IPS-18c (cell line): ENCODE results near the gene IARS2.
"Not testable (repeated sequence)": the region's sequence is repeated elsewhere in the genome, so short reads cannot be mapped to it uniquely, and the experiment has no call there.

Source experiments
- H3K4me3 ChIP-seq: 2 replicates; pipeline ENCODE4 v1.7.0; 2013; ENCODE audit warnings: low read depth, mild to moderate bottlenecking, low read length, moderate library complexity; ENCODE audit not compliant: insufficient read depth
- H3K9me3 ChIP-seq: one replicate; pipeline ENCODE4 v1.6.1; 2013; ENCODE audit warnings: mild to moderate bottlenecking, low read length, moderate library complexity; ENCODE audit not compliant: control insufficient read depth, insufficient read depth

Gene IARS2

DNA sequence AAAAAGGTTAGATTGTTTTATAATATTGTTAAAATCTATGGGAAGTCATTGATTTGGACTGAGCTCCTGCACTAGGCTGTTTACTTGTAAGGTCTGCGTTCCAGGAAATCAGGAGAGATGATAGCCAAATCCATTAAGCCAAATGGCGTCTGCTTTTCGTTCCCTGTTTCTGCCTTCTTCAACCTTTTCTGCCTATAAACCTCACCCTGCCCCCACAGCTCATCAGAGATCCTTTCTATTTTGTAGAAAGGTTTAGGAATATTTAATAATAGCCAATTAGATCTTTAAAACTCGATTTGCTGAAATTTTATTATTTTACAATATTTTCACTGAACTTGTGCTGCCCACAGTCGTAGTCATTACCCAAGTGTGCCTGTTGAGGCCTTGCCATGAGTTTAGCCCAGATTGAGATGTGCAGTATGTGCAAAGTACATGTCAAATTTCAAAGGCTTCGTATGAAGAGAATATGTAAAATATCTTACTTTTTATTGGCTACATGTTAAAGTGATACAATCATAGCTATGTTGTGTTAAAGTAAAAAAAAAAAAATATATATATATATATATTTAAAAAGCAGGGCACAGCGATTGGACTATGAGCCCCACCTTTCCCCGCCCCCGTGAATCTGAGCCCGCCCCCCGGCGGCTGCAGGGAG is 444 bp upstream of the IARS2 start:
- H3K4me3 ChIP-seq: no peak overlapping the region
- H3K9me3 ChIP-seq: no peaks in the 10 kb centered on the region

DNA sequence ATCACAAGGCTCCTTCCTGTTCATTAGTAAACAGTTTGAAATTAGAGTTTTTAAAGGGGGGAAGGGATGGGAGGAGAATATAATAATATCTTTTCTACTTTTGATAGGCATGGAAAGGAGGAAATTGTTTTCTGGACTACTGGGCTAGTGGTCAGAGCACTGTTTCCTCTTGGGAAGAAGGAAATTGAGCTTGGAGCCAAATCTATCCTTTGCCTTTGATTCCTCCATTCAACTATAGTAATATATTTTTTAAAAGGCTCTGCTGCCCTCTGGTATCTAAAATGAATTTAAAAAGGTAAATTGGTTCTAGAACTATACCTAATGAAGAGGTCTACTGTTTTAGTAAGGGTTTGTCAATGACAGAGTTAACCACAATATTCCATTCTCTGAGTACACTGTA is 5.9 kb downstream of the IARS2 start:
- H3K4me3 ChIP-seq: no peak overlapping the region
- H3K9me3 ChIP-seq: no peaks in the 10 kb centered on the region

DNA sequence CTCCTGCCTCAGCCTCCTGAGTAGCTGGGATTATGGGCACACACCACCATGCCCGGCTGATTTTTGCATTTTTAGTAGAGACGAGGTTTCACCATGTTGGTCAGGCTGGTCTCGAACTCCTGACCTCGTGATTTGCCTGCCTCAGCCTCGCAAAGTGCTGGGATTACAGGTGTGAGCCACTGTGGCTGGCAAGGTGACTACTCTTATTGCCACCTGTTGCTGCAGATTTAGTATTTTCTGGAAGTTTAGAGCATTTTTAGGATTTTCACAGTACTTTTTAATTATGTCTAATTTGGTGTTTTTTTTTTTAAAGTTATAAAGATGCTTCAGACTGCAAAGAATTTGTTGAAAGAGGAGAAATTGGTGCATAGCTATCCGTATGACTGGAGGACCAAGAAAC is 16.5 kb downstream of the IARS2 start:
- not testable (repeated sequence) for H3K4me3 ChIP-seq, H3K9me3 ChIP-seq

DNA sequence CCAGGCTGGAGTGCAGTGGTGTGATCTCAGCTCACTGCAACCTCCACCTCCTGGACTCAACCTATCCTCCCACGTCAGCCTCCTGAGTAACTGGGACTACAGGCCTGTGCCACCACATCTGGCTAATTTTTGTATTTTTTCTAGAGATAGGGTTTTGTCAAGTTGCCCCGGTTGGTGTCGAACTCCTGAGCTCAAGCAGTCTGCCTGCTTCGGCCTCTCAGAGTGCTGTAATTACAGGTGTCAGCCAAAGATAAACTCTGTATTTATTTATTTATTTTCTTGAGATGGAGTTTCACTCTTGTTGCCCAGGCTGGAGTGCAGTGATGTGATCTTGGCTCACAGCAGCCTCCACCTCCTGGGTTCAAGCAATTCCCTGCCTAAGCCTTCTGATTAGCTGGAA is 18.7 kb downstream of the IARS2 start:
- H3K4me3 ChIP-seq, H3K9me3 ChIP-seq: not testable (repeated sequence)

DNA sequence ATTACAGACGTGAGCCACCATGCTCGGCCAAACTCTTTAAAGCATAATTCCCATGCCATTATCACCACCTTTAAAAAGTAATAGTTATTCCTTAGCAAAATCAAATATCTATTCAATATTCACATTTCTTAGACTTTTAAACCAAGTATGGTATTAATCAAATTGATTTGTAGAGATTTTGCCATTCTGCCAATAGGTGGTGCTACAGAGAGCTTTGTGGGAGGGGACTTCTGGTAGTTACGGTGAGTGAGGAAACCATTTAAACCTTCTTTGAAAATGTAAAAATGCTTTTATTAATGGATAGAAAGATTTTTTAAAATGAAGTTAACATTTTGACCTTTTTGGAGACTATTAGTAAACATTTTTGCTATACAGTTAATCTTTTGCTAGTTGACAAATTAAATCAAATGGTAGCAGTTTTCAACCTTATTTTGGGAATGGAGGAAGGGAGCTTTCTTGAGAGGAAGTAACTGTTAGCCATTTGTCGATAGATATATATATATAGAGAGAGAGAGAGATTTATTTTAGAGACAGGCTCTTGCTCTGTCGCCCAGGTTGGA is 19.3 kb downstream of the IARS2 start:
- no peak overlapping the region for H3K4me3 ChIP-seq
- H3K9me3 ChIP-seq: no peaks in the 10 kb centered on the region

DNA sequence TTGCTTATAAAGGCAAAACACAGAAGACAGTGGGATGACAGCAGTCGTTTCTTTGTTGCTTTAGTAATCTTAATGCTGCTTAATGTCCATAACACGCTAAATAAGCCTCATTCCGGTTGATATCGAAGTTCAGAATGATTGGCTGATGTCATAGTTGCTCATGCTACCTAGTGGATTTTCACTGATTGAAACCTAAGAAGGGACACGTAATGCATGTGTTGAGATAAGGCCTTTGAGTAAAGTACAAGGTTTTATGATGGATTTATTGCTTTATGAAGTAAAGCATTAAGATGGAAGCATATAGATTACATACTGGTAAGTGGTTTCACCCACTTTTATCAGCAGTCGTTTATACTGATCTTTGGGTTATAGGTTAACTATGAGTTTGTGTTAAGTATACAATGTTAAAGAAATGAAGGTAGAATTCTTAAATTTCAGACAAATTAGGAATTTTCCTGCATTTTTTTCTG is 25.1 kb downstream of the IARS2 start:
- no peak overlapping the region for H3K4me3 ChIP-seq
- H3K9me3 ChIP-seq: no peaks in the 10 kb centered on the region

DNA sequence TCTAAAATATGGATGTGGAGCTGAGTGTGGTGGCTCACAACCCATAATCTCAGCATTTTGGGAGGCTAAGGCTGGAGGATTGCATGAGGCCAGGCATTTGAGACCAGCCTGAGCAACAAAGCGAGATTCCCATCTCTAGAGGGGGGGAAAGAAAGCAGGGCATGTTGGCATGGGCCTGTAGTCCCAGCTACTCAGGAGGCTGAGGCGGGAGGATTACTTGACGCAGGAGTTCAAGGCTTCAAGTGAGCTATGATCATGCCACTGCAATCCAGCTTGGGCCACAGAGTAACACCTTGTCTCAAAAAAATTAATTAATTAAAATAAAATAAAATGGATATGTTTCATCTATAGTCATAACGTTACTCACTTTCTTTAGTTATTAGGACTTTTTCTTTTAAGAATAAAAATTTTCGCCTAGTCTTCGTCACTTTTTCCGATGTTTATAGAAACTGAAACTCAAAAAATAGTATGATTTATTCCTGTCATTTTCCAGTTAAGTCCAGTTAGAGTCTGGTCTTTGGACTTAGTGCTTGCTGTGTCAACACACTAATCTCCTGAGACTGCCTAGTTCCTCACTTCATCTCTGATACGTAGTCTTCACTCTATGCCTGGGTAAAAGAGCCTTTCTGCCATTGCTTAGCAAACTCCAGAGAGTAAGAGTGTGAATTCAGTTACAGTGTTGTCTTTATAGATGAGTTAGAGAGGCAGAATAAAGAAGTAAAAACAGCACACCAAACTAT is 28.0 kb downstream of the IARS2 start:
- H3K9me3 ChIP-seq: no peaks in the 10 kb centered on the region
- H3K4me3 ChIP-seq: no peak overlapping the region

DNA sequence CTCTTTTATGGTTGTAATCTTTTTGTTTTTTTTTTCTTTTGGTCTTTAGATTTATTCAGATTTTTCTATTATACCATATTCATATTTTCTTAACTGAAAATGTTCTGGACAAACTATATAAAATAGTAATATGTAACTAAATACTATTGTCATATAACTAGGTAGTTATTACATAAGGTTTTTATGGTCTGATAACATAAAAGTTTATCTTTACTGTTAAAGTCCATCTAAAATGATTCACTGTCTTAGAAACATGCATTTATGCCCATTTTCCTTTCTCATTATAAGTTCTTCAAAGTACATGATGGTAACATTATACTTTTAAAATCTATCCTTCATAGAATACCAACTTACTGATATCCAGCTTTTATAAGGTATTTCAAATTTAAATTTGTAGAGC is 29.1 kb downstream of the IARS2 start:
- no peaks in the 10 kb centered on the region for H3K9me3 ChIP-seq

DNA sequence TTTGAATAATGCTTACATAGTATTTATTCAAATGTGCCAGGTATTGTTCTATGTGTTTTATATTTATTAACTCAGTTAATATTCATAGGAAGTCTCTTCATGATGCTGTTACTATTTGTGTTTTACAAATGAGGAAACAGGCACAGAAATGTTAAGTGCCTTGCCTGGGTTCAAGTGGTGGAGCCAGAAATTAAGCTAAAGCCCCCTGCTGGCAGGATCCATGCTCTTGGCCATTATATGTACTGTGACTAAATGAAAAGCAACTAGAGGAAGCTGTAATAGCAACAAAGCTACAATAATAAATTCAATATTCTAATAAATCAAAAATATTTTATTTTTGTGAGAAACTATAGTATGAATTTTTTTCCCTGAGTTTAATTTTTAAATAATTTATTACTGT is 30.0 kb downstream of the IARS2 start:
- Histone ChIP-seq H3K9me3 (no peaks in the 10 kb centered on the region), H3K4me3 (no peak overlapping the region)

More for the DNA sequence above, 29.1 kb downstream of the IARS2 start:
- no peak overlapping the region for H3K4me3 ChIP-seq

DNA sequence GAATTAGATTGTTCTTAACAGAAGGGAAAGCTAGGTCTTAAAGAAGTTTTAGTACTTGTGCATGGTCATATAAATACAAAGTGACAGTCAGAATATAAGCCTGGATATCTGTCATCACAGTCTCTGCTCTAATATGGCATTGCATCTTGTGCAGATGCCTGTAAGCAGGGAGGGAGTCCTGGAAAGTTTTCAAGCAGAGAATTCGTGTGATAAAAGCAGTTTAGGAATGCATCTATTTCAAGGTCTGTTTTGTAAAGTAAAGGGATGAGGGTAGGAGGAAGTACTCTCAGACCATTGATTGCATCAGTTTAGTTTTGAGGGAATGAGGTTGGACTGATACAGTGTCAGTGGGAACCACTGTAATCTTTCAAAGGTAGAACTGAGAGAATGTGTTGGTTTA is 30.6 kb downstream of the IARS2 start:
- Histone ChIP-seq H3K4me3 (no peak overlapping the region), H3K9me3 (no peaks in the 10 kb centered on the region)

DNA sequence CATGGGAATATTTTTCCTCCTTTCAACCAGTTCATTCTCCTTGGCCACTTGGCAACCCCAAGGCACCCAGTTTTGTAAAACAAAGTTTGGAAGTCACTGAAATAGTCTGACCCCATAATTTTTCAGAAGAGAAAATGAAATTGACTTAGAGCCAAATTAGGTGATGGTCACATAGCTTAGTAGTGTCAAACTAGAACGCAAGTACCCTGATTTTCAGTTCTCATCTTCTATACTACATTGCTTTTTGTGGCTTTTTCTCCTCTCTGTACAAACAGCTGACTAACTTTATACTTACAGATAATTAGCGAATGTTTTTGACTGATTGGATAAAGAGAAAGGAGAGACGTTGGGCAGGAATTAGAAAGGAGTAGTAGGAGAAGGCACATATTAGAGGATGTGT is 33.1 kb downstream of the IARS2 start:
- no peak overlapping the region for H3K4me3 ChIP-seq
- no peaks in the 10 kb centered on the region for H3K9me3 ChIP-seq

DNA sequence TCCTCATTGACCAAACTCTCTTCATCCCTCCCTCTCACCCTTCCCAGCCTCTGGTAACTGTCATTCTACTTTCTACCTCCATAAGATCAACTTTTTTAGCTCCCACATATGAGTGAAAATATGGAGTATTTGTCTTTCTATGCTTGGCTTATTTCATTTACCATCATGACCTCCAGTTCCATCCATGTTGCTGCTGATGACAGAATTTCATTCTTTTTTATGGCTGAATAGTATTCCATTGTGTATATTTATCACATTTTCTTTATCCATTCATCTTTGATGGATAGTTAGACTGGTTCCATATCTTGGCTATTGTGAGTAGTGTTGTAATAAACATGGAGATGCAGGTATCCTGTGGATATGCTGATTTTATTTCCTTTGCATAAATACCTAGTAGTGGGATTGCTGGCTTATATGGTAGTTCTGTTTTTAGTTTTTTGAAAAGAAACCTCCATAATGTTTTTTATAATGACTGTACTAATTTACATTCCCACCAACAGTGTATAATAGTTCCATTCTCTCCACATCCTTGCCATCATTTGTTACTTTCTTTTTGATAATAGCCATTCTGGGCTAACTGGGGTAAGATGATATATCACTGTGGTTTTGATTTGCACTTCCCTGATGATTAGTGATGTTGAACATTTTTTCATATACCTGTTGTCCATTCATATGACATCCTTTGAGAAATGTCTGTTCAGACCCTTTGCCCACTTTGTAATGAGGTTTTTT is 35.7 kb downstream of the IARS2 start:
- no peaks in the 10 kb centered on the region for H3K9me3 ChIP-seq
- no peak overlapping the region for H3K4me3 ChIP-seq

DNA sequence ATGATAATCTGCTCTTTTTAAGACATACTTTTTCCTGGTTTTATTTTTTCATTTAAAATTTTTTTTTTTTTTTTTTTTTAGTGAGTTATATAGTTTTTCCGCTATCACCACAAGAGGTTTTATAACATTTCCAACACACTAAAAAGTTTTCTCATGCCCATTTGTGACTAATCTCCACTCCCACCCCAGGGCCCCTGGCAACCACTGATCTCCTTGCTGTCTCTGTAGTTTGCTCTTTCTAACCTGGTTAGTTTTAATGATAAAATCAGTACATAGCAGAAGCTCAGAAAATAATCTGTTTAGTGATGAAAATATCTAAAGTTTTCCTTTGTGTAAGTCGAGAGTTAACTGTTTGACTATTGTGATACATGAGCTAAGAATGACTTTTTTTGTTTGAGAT is 41.8 kb downstream of the IARS2 start:
- no peak overlapping the region for H3K4me3 ChIP-seq
- no peaks in the 10 kb centered on the region for H3K9me3 ChIP-seq

DNA sequence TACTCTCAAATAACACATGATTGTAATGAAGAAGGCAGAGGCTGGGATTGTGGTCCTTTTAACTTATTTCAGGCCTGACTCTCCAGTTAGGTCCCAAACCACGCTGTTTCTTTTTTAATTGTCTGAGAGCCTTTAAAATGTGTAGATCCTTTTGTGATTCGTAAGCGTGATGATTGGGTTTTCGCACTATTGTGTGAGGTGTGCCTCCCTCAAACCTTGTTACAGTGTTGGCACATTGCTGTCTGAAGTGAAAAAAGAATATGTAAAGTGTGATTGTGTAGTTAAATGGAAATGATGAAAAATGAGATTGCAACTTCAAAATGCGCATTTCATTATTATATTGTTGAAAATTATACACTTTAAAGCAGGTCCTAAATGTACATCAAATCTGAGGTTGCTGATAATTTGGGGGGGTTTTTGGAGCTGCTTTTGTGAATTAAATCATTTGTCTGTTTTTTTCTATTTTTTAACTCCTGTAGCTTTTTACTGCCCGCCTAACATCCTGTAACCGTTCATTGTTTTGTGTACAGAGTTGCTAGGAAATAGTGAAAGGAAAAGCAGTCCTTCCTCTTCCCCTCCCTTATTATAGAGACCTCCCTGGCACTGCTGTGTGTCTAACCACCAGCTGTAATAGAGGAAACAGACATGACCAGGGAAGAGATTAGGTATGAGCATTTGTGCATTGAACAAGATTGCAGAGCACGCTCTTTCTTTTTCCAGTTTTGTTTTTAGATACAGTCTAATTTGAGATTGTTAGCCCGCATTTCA is 43.3 kb downstream of the IARS2 start:
- Histone ChIP-seq H3K9me3 (no peaks in the 10 kb centered on the region), H3K4me3 (no peak overlapping the region)

DNA sequence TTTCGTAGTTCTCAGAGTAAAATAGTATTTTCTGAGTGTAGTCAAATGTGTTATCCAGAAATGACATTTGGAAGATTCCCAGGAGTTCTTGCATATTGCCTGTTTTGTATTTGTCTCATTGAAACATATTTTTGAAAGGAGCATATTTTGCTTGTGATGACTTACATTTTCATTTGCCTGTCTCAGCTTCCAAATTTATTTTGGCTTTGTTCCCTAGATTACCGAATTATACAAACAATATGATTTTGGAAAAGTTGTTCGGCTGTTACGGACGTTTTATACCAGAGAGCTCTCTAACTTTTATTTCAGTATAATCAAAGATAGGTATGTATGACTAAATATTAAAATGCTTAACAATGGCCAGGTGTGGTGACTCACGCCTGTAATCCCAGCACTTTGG is 46.0 kb downstream of the IARS2 start:
- H3K4me3 ChIP-seq: no peak overlapping the region

DNA sequence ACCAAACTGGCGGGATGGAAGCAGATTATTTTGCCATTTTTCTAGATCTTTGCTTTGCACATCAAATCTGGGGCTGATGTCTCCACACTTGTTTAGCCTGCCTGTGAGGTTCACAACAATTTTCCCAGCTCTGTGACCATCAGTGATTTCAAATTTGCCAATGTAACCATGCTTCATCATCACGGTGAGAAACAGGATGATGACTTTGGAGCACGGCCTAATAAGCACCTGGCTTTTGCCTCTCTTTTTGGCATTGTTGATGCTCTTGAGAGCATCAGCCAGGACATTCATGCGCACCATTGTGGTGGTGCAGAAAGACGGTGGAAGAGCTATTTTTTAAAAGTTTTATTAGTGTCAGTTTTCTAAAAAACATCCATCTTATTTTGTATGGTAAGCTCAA is 50.1 kb downstream of the IARS2 start:
- Histone ChIP-seq H3K4me3 (no peak overlapping the region), H3K9me3 (no peaks in the 10 kb centered on the region)

More for the DNA sequence above, 46.0 kb downstream of the IARS2 start:
- H3K9me3 ChIP-seq: no peaks in the 10 kb centered on the region

DNA sequence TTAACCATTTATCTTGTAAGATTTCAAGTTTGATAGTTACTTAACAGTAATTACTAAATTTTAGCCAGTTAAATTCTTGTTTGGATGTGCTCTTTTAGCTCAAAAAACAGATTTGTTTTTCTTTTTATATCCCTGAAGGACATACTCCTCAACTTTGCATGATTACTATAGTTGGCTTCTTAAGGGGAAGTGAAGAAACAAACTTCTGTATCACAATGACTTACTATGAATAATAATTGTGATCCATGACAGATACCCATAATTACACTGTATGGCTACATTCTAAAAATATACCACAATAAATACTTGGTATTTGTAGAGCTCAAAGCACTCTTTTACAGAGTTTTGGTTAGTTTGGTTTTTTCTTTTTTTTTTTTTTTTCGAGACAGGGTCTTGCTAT is 55.8 kb downstream of the IARS2 start:
- H3K9me3 ChIP-seq: no peaks in the 10 kb centered on the region
- H3K4me3 ChIP-seq: no peak overlapping the region
